ENCODE results near the gene SCG2. TPM values are rescaled to one million over a fixed set of nuclear protein-coding genes. Genes with fewer than 3 reads are reported as not detected.

Gene SCG2
- total RNA-seq, 1 donor from 2014 or later, result 75.1 TPM

DNA sequence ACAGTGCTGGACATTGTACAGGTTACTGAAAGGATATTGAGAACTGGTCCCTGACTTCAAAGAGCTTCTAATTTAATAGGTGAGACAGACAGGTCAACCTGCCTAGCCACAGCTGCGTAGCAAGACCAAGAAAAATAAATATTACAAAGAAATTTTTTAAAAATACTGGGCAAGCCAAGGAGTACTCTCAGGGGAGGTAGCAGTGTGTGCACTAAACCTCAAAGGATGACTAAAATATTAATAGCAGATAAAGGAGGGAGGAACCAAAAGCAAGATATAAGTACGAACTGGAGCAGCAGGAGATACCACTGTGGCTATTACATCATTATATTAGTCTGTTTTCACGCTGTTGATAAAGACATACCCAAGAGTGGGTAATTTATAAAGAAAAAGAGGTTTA lies 14.9 kb downstream of the SCG2 start:
- no peaks in the 10 kb centered on the region for H3K4me1 Mint-ChIP-seq (ENCODE audit: unreplicated experiment)

DNA sequence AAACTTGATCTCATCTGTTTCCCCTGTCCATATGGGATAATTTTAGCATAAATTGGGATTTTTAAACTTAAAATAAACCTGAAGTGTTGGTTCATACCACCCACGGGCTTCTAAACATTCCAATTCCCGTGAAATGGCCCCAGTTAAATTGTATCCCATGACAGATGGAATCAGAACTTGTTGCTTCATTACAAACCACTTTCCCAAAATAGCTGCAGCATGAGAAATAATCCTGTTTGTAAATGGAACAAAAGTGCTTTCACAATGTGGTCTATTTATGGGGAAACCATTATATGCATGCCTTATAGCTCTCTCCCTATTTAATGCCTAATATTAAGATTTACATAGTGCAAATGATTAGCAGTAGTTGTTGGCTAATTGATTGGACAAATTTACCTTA lies 15.9 kb downstream of the SCG2 start:
- H3K4me1 Mint-ChIP-seq (ENCODE audit: unreplicated experiment), result no peaks in the 10 kb centered on the region
- H3K36me3 Mint-ChIP-seq, result no peaks in the 10 kb centered on the region
- no peak overlapping the region for H3K27ac Mint-ChIP-seq
- no peak for DNase-seq (ENCODE audit: extremely low spot score, unreplicated experiment)
- no peak overlapping the region for H3K4me3 Mint-ChIP-seq
- no peaks in the 10 kb centered on the region for H3K9me3 Mint-ChIP-seq
- H3K27me3 Mint-ChIP-seq, result peaks cover 4% of the 10 kb centered on the region
- TF ChIP-seq, protein P1, sequence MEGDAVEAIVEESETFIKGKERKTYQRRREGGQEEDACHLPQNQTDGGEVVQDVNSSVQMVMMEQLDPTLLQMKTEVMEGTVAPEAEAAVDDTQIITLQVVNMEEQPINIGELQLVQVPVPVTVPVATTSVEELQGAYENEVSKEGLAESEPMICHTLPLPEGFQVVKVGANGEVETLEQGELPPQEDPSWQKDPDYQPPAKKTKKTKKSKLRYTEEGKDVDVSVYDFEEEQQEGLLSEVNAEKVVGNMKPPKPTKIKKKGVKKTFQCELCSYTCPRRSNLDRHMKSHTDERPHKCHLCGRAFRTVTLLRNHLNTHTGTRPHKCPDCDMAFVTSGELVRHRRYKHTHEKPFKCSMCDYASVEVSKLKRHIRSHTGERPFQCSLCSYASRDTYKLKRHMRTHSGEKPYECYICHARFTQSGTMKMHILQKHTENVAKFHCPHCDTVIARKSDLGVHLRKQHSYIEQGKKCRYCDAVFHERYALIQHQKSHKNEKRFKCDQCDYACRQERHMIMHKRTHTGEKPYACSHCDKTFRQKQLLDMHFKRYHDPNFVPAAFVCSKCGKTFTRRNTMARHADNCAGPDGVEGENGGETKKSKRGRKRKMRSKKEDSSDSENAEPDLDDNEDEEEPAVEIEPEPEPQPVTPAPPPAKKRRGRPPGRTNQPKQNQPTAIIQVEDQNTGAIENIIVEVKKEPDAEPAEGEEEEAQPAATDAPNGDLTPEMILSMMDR (conservative IDR thresholded peaks at IDR 0.05), result no peak

More for the DNA sequence above, 14.9 kb downstream of the SCG2 start:
- TF ChIP-seq, protein P1 (conservative IDR thresholded peaks at IDR 0.05), result no peak
- Mint-ChIP-seq H3K4me3 (no peak overlapping the region), H3K27me3 (peaks cover 4% of the 10 kb centered on the region), H3K36me3 (no peaks in the 10 kb centered on the region), H3K27ac (no peak overlapping the region), H3K9me3 (no peaks in the 10 kb centered on the region)
- no peak for DNase-seq (ENCODE audit: extremely low spot score, unreplicated experiment)

DNA sequence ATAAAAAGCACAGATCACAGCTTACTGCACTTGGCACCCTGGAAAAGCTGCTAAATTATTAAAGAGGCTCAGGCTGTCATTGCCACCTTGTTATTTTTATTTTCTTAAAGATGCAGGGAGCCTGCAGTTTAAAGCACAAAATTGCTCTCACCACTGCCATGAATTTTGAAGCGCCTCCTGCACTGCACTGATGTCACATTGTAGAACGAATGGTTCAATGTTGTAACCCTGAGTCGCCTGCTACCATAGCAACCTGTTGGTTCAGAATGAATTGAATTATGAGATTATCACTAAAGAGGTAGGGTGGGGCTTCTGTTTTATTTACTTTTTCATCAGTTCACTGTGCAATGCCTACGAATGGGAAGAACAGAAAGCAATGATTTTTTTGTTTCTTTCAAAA lies 16.5 kb downstream of the SCG2 start:
- H3K9me3 Mint-ChIP-seq, result no peaks in the 10 kb centered on the region
- H3K4me1 Mint-ChIP-seq (ENCODE audit: unreplicated experiment), result peaks cover 6% of the 10 kb centered on the region
- H3K4me3 Mint-ChIP-seq, result no peak overlapping the region
- no peak for DNase-seq (ENCODE audit: extremely low spot score, unreplicated experiment)
- peaks cover 4% of the 10 kb centered on the region for H3K27me3 Mint-ChIP-seq
- H3K36me3 Mint-ChIP-seq, result no peaks in the 10 kb centered on the region
- TF ChIP-seq, protein P1 (conservative IDR thresholded peaks at IDR 0.05), result no peak
- H3K27ac Mint-ChIP-seq, result no peak overlapping the region

DNA sequence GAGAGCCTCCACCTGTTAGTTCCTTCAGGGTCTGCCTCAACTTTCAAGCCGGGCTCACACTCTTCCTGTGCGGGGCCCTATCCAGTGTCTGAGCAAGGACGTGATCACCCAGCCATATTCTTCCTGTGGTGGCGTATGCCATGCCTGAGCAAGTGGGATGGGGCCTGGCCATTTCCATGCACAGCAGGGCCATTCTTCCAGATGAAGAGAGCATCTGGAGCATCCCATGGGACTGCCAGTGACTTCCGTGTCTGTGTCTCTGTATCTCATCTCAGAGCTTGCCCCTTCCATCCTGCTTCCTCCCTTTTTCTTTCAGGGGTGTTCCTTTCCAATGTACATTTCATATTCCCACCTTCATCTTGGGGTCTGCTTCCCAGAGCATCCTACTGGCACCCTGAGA lies 20.2 kb downstream of the SCG2 start:
- H3K36me3 Mint-ChIP-seq, result no peaks in the 10 kb centered on the region
- no peak overlapping the region for H3K4me3 Mint-ChIP-seq
- peaks cover 8% of the 10 kb centered on the region for H3K4me1 Mint-ChIP-seq (ENCODE audit: unreplicated experiment)
- H3K27me3 Mint-ChIP-seq, result peaks cover 6% of the 10 kb centered on the region
- TF ChIP-seq, protein P1 (conservative IDR thresholded peaks at IDR 0.05), result no peak
- no peak overlapping the region for H3K27ac Mint-ChIP-seq
- H3K9me3 Mint-ChIP-seq, result no peaks in the 10 kb centered on the region
- DNase-seq (ENCODE audit: extremely low spot score, unreplicated experiment), result no peak

DNA sequence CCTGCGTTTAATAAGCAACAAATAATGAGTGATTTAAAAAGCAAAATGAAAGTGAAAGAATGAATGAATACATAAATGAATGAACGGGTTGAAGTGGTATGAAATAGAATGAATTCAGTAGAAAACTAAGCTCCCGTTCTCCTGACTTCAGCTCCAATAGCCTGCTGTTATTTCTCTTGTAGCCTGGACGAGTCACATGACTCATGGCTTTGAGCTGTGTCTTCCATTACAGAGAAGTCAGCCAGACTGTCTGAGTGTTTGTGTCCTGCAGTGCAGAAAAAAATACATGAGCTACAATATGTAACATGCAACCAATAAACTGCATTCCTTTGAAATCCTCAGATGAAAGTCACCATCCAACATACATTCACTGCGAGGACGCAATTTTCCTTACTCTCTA lies 21.2 kb downstream of the SCG2 start:
- TF ChIP-seq, protein P1 (conservative IDR thresholded peaks at IDR 0.05), result no peak
- Mint-ChIP-seq H3K27ac (no peak overlapping the region), H3K4me3 (no peak overlapping the region), H3K36me3 (no peaks in the 10 kb centered on the region), H3K4me1 (ENCODE audit: unreplicated experiment) (peaks cover 8% of the 10 kb centered on the region), H3K9me3 (no peaks in the 10 kb centered on the region), H3K27me3 (peaks cover 6% of the 10 kb centered on the region)
- DNase-seq (ENCODE audit: extremely low spot score, unreplicated experiment), result no peak

DNA sequence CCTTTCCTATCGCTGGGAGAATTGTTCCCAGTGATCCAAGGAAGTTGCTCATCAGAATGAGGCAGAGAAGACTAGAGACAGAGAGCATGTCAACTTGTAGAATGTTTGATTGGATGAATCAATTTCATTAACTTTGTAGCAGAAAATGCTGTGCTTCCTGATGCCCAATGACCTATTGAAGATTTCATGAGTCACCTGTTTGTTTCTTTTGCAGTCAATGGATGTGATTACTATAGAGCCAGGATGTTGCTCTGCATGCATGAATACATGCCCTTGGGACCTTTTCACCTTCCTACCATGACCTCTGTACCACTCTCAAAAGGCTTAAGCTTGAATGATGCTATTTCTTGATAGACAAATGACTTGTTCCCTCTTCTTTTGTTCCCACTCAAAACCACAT lies 23.3 kb downstream of the SCG2 start:
- DNase-seq (ENCODE audit: extremely low spot score, unreplicated experiment), result no peak
- Mint-ChIP-seq H3K27me3 (peaks cover 8% of the 10 kb centered on the region), H3K27ac (no peak overlapping the region), H3K4me1 (ENCODE audit: unreplicated experiment) (peaks cover 8% of the 10 kb centered on the region), H3K36me3 (no peaks in the 10 kb centered on the region), H3K4me3 (no peak overlapping the region), H3K9me3 (no peaks in the 10 kb centered on the region)
- TF ChIP-seq, protein P1 (conservative IDR thresholded peaks at IDR 0.05), result no peak

Data from type B pancreatic cell (in vitro differentiated cells).